Right renal cortex interstitium (tissue), 3 donors: Measurements from ENCODE around the gene LHCGR. TPM values are rescaled to one million over a fixed set of nuclear protein-coding genes. Genes with fewer than 3 reads are reported as not detected.
"Not testable (repeated sequence)": the region's sequence is repeated elsewhere in the genome, so short reads cannot be mapped to it uniquely, and the experiment has no call there.

Experiments
- DNase-seq, 3 donors: peaks; one replicate each; pipeline ENCODE4 v3.0.0-alpha.2; 2013; ENCODE audit warnings: low read depth in 3 of 3, low spot score in 2 of 3
- polyA plus RNA-seq, 3 donors: library from polyadenylated mRNA; unstranded; fragments of 120-200 nt; gene quantifications; one replicate each; pipeline ENCODE4 v1.2.1, GENCODE V29; 2013; ENCODE audit not compliant: insufficient read length in 3 of 3

The LHCGR gene
- polyA plus RNA-seq, 3 donors, result 0.22 to 0.25 (median 0.24) TPM

GRCh38 chr2:48713647-48714046, 41.9 kb downstream of the LHCGR start:
- DNase-seq, result no peak

GRCh38 chr2:48712151-48712550, 43.4 kb downstream of the LHCGR start:
- no peak for DNase-seq

GRCh38 chr2:48711343-48711742, 44.2 kb downstream of the LHCGR start:
- DNase-seq, result no peak

GRCh38 chr2:48709096-48710034, 46.2 kb downstream of the LHCGR start:
- DNase-seq, result no peak

- no peak for DNase-seq
Measured at GRCh38 chr2:48707466-48707865, 48.1 kb downstream of the LHCGR start.

GRCh38 chr2:48703621-48704020, 51.9 kb downstream of the LHCGR start:
- DNase-seq, result not testable (repeated sequence)

GRCh38 chr2:48699348-48699930, 56.1 kb downstream of the LHCGR start:
- no peak for DNase-seq

- no peak for DNase-seq
Measured at GRCh38 chr2:48696881-48697280, 58.6 kb downstream of the LHCGR start.

- DNase-seq, result no peak
Measured at GRCh38 chr2:48695991-48696390, 59.5 kb downstream of the LHCGR start.

GRCh38 chr2:48694149-48694548, 61.4 kb downstream of the LHCGR start:
- no peak for DNase-seq

- DNase-seq, result no peak
Measured at GRCh38 chr2:48693645-48694044, 61.9 kb downstream of the LHCGR start.

- no peak for DNase-seq
Measured at GRCh38 chr2:48693066-48693465, 62.5 kb downstream of the LHCGR start.

- no peak for DNase-seq
Measured at GRCh38 chr2:48691935-48692691, 63.4 kb downstream of the LHCGR start.

- DNase-seq, result no peak
Measured at GRCh38 chr2:48685126-48685525, 70.4 kb downstream of the LHCGR start.

GRCh38 chr2:48677450-48677849, 78.1 kb downstream of the LHCGR start:
- no peak for DNase-seq

GRCh38 chr2:48674933-48675332, 80.6 kb downstream of the LHCGR start:
- DNase-seq, result no peak

GRCh38 chr2:48673581-48673980, 81.9 kb downstream of the LHCGR start:
- DNase-seq, result no peak

- DNase-seq, result no peak
Measured at GRCh38 chr2:48668992-48669391, 86.5 kb downstream of the LHCGR start.

GRCh38 chr2:48651158-48651790, 104.2 kb downstream of the LHCGR start:
- no peak for DNase-seq

- DNase-seq, result no peak
Measured at GRCh38 chr2:48638261-48638660, 117.3 kb downstream of the LHCGR start.
